WTC11 (cell line): ENCODE measurements around the gene NLRC5. TPM values are rescaled to one million over a fixed set of nuclear protein-coding genes. Genes with fewer than 3 reads are reported as not detected.

Experiments
- ATAC-seq: fragments of 200-7000 bp; cut with Tn5 transposase; 2 replicates; pipeline ENCODE4 v1.10.0; 2021; ENCODE audit warnings: mild to moderate bottlenecking, moderate library complexity
- CTCF ChIA-PET: fragments of 300-600 bp; sonication (Branson Sonifier 250); formaldehyde crosslinking; loops from one replicate; lab custom pipeline; 2021; ENCODE audit warnings: antibody characterized with exemption; lab: Charles Lee
- POLR2A ChIA-PET: fragments of 350-600 bp; sonication (Branson Sonifier 250); formaldehyde crosslinking; loops from one replicate; lab custom pipeline; 2021; ENCODE audit warnings: antibody characterized with exemption; lab: Charles Lee
- DNase-seq: peaks from one replicate; pipeline ENCODE4 v3.0.0; 2021; ENCODE audit warnings: low spot score
- H3K27ac Mint-ChIP-seq: 2 replicates; pipeline ENCODE4 v1.8.0; 2021; ENCODE audit warnings: mixed read lengths
- H3K27me3 Mint-ChIP-seq: 2 replicates; pipeline ENCODE4 v1.8.0; 2021; ENCODE audit warnings: low read depth, mild to moderate bottlenecking, moderate library complexity, mixed read lengths
- H3K36me3 Mint-ChIP-seq: 2 replicates; pipeline ENCODE4 v1.8.0; 2021; ENCODE audit warnings: mixed read lengths
- H3K4me1 Mint-ChIP-seq: 2 replicates; pipeline ENCODE4 v1.8.0; 2022; ENCODE audit warnings: mixed read lengths
- H3K4me3 Mint-ChIP-seq: 2 replicates; pipeline ENCODE4 v1.8.0; 2021; ENCODE audit warnings: mild to moderate bottlenecking, moderate library complexity, mixed read lengths
- H3K9me3 Mint-ChIP-seq: 2 replicates; pipeline ENCODE4 v1.8.0; 2021; ENCODE audit warnings: mixed read lengths
- CDX4 ChIP-seq: fragments of 250-450 bp; sonication (Bioruptor Pico); IDR thresholded peaks from 2 replicates; pipeline ENCODE4 v1.9.0; 2021; ENCODE audit warnings: moderate library complexity, mild to moderate bottlenecking, inconsistent platforms, borderline replicate concordance
- FOXK1 ChIP-seq: sonication (generic); formaldehyde crosslinking; IDR thresholded peaks from 2 replicates; pipeline ENCODE4 v1.8.0; 2022; ENCODE audit warnings: mild to moderate bottlenecking, moderate library complexity, missing genetic modification reagents
- GTF2I ChIP-seq: fragments of 250-450 bp; sonication (Bioruptor Pico); conservative IDR thresholded peaks from 2 replicates; pipeline ENCODE4 v1.4.0; 2021; ENCODE audit warnings: mild to moderate bottlenecking
- IRF2 ChIP-seq: sonication (generic); formaldehyde crosslinking; IDR thresholded peaks from 2 replicates; pipeline ENCODE4 v1.8.0; 2022; ENCODE audit warnings: low read depth, missing genetic modification reagents, borderline replicate concordance
- MAX ChIP-seq: sonication (generic); formaldehyde crosslinking; IDR thresholded peaks from 2 replicates; pipeline ENCODE4 v1.8.0; 2022; ENCODE audit warnings: mild to moderate bottlenecking, missing genetic modification reagents
- NFYB ChIP-seq: sonication (generic); formaldehyde crosslinking; conservative IDR thresholded peaks from 2 replicates; pipeline ENCODE4 v1.8.0; 2022; ENCODE audit warnings: low read depth, missing genetic modification reagents
- NR2C2 ChIP-seq: sonication (generic); formaldehyde crosslinking; IDR thresholded peaks from 2 replicates; pipeline ENCODE4 v1.8.0; 2022; ENCODE audit warnings: mild to moderate bottlenecking, missing genetic modification reagents
- NR3C1 ChIP-seq: sonication (generic); formaldehyde crosslinking; conservative IDR thresholded peaks from 2 replicates; pipeline ENCODE4 v1.8.1; 2023; ENCODE audit warnings: low read depth, mild to moderate bottlenecking, missing genetic modification reagents
- OVOL2 ChIP-seq: fragments of 250-450 bp; sonication (Bioruptor Pico); IDR thresholded peaks from 2 replicates; pipeline ENCODE4 v1.9.0; 2021; ENCODE audit warnings: mild to moderate bottlenecking, borderline replicate concordance
- SMAD3 ChIP-seq: sonication (generic); formaldehyde crosslinking; IDR thresholded peaks from 2 replicates; pipeline ENCODE4 v1.8.0; 2022; ENCODE audit warnings: missing genetic modification reagents, mild to moderate bottlenecking, borderline replicate concordance
- TCF7 ChIP-seq: sonication (generic); formaldehyde crosslinking; IDR thresholded peaks from 2 replicates; pipeline ENCODE4 v1.8.0; 2022; ENCODE audit warnings: mild to moderate bottlenecking, low read depth, missing genetic modification reagents, moderate library complexity
- TEAD4 ChIP-seq: sonication (generic); formaldehyde crosslinking; IDR thresholded peaks from 2 replicates; pipeline ENCODE4 v1.8.0; 2022; ENCODE audit warnings: mild to moderate bottlenecking, missing genetic modification reagents
- ZNF219 ChIP-seq: sonication (generic); formaldehyde crosslinking; IDR thresholded peaks from 2 replicates; pipeline ENCODE4 v1.8.0; 2023; ENCODE audit warnings: missing genetic modification reagents, mild to moderate bottlenecking, borderline replicate concordance
- ZNF263 ChIP-seq: sonication (generic); formaldehyde crosslinking; IDR thresholded peaks from 2 replicates; pipeline ENCODE4 v1.8.1; 2022; ENCODE audit warnings: low read depth, mild to moderate bottlenecking, moderate library complexity, missing genetic modification reagents
- ZNF425 ChIP-seq: fragments of 250-450 bp; sonication (Bioruptor Pico); conservative IDR thresholded peaks from 2 replicates; pipeline ENCODE4 v1.9.0; 2021; ENCODE audit warnings: mild to moderate bottlenecking
- ZNF671 ChIP-seq: fragments of 250-450 bp; sonication (Bioruptor Pico); IDR thresholded peaks from 2 replicates; pipeline ENCODE4 v1.8.0; 2021; ENCODE audit warnings: mild to moderate bottlenecking
- total RNA-seq: library from RNA; stranded (reverse); gene quantifications from 3 replicates; pipeline ENCODE4 v1.2.3, GENCODE V29; 2021
- TF ChIP-seq, protein P1 (sequence below): sonication (generic); formaldehyde crosslinking; conservative IDR thresholded peaks from 2 replicates; pipeline ENCODE4 v1.8.1; 2022; ENCODE audit warnings: mild to moderate bottlenecking, missing genetic modification reagents
- TF ChIP-seq, protein P2 (sequence below): fragments of 250-450 bp; sonication (Bioruptor Pico); IDR thresholded peaks from 2 replicates; pipeline ENCODE4 v1.8.0; 2021; ENCODE audit warnings: mild to moderate bottlenecking
- TF ChIP-seq, protein P3 (sequence below): fragments of 250-450 bp; sonication (Bioruptor Pico); IDR thresholded peaks from 2 replicates; pipeline ENCODE4 v1.9.0; 2021; ENCODE audit warnings: mild to moderate bottlenecking
- TF ChIP-seq, protein P4 (sequence below): sonication (generic); formaldehyde crosslinking; IDR thresholded peaks from 2 replicates; pipeline ENCODE4 v1.8.0; 2023; ENCODE audit warnings: missing genetic modification reagents
- TF ChIP-seq, protein P5 (sequence below): sonication (generic); formaldehyde crosslinking; IDR thresholded peaks from 2 replicates; pipeline ENCODE4 v1.8.0; 2022; ENCODE audit warnings: mild to moderate bottlenecking, missing genetic modification reagents
- TF ChIP-seq, protein P6 (sequence below): sonication (generic); formaldehyde crosslinking; IDR thresholded peaks from 2 replicates; pipeline ENCODE4 v1.8.1; 2022; ENCODE audit warnings: mild to moderate bottlenecking, missing genetic modification reagents, moderate library complexity, borderline replicate concordance

The NLRC5 gene
- total RNA-seq, 1 experiment from 2014 or later = 2.8 TPM

GRCh38 chr16:57001026-57001679 lies 11.8 kb downstream of the NLRC5 start (continued):
- TF ChIP-seq ZNF425 (CRISPR knock-in tag) (no peak), TEAD4 (CRISPR knock-in tag) (no peak), CDX4 (no peak), NFYB (CRISPR knock-in tag) (no peak), OVOL2 (no peak), IRF2 (CRISPR knock-in tag) (no peak), FOXK1 (CRISPR knock-in tag) (no peak), TCF7 (no peak)
- TF ChIP-seq, protein P1, sequence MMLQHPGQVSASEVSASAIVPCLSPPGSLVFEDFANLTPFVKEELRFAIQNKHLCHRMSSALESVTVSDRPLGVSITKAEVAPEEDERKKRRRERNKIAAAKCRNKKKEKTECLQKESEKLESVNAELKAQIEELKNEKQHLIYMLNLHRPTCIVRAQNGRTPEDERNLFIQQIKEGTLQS (CRISPR knock-in tag) = no peak
- TF ChIP-seq, all 79 proteins: peak for 0

DNA sequence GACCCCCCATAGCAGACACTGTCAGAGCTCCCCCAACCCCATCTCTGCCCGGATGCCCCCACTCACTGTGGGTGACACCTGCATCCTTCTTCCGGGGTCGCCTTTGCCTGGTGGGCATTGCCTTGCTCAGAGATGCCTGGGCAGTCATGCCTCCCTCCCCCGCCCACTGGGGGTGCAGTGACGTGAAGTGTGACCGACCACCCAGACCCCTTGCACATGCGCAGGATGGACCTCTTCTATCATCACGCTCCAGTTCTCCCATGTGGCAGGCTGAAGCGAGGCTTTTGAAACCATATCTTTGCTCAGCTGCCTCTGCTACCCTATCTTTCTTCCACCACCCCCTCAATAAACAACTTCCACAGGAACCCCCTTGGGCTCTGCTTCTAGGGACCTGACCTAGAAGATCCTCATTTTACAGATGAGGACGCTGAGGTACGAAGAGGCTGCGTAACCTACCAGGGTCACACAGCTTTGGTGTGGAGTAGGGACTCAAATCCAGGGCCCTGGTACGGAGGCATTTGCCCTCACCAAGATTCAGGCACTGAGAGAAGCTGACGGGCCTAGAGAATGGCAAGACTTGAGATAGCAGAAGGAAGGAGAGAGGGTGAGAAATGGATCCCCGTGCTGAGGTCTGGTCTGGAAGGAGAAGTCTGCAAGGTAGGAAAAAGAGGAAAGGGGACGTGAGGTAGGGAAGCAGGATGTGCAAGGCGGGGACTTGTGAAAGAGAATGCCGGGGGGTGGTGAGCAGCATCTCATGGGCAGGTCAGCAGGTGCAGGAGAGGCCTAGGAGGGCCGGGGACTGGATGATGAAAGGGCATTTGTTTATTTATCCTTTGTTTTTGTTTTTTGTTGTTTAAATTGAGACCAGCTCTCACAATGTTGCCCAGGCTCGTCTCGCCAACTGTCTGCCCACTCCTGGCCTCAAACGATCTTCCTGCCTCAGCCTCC lies 14.4 kb downstream of the NLRC5 start:
- ATAC-seq = peak; percentile 44
- Mint-ChIP-seq H3K4me1 (peaks cover 14% of the 10 kb centered on the region), H3K9me3 (peaks cover 5% of the 10 kb centered on the region; the same call in 1 of the 2 replicates), H3K27me3 (no peaks in the 10 kb centered on the region), H3K36me3 (no peaks in the 10 kb centered on the region), H3K4me3 (no peak overlapping the region), H3K27ac (no peak overlapping the region)
- no peak for DNase-seq
- no peak for TF ChIP-seq NR2C2 (CRISPR knock-in tag)
- no peak for TF ChIP-seq ZNF263 (CRISPR knock-in tag)
- no peak for TF ChIP-seq NR3C1 (CRISPR knock-in tag)
- TF ChIP-seq GTF2I (CRISPR knock-in tag) = no peak
- TF ChIP-seq, protein P1 (CRISPR knock-in tag) = no peak
- TF ChIP-seq, protein P2, sequence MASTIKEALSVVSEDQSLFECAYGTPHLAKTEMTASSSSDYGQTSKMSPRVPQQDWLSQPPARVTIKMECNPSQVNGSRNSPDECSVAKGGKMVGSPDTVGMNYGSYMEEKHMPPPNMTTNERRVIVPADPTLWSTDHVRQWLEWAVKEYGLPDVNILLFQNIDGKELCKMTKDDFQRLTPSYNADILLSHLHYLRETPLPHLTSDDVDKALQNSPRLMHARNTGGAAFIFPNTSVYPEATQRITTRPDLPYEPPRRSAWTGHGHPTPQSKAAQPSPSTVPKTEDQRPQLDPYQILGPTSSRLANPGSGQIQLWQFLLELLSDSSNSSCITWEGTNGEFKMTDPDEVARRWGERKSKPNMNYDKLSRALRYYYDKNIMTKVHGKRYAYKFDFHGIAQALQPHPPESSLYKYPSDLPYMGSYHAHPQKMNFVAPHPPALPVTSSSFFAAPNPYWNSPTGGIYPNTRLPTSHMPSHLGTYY (CRISPR knock-in tag) = no peak
- no peak for TF ChIP-seq ZNF219 (CRISPR knock-in tag)
- TF ChIP-seq MAX = no peak
- TF ChIP-seq, protein P3, sequence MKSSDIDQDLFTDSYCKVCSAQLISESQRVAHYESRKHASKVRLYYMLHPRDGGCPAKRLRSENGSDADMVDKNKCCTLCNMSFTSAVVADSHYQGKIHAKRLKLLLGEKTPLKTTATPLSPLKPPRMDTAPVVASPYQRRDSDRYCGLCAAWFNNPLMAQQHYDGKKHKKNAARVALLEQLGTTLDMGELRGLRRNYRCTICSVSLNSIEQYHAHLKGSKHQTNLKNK (CRISPR knock-in tag) = no peak
- TF ChIP-seq, protein P4, sequence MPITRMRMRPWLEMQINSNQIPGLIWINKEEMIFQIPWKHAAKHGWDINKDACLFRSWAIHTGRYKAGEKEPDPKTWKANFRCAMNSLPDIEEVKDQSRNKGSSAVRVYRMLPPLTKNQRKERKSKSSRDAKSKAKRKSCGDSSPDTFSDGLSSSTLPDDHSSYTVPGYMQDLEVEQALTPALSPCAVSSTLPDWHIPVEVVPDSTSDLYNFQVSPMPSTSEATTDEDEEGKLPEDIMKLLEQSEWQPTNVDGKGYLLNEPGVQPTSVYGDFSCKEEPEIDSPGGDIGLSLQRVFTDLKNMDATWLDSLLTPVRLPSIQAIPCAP (CRISPR knock-in tag) = no peak
- no peak for TF ChIP-seq NFYB (CRISPR knock-in tag)
- TF ChIP-seq, protein P5, sequence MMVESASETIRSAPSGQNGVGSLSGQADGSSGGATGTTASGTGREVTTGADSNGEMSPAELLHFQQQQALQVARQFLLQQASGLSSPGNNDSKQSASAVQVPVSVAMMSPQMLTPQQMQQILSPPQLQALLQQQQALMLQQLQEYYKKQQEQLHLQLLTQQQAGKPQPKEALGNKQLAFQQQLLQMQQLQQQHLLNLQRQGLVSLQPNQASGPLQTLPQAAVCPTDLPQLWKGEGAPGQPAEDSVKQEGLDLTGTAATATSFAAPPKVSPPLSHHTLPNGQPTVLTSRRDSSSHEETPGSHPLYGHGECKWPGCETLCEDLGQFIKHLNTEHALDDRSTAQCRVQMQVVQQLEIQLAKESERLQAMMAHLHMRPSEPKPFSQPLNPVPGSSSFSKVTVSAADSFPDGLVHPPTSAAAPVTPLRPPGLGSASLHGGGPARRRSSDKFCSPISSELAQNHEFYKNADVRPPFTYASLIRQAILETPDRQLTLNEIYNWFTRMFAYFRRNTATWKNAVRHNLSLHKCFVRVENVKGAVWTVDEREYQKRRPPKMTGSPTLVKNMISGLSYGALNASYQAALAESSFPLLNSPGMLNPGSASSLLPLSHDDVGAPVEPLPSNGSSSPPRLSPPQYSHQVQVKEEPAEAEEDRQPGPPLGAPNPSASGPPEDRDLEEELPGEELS (CRISPR knock-in tag) = no peak
- TF ChIP-seq ZNF671 (CRISPR knock-in tag) = no peak
- TF ChIP-seq, protein P6, sequence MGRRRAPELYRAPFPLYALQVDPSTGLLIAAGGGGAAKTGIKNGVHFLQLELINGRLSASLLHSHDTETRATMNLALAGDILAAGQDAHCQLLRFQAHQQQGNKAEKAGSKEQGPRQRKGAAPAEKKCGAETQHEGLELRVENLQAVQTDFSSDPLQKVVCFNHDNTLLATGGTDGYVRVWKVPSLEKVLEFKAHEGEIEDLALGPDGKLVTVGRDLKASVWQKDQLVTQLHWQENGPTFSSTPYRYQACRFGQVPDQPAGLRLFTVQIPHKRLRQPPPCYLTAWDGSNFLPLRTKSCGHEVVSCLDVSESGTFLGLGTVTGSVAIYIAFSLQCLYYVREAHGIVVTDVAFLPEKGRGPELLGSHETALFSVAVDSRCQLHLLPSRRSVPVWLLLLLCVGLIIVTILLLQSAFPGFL = no peak
- no peak for TF ChIP-seq SMAD3 (CRISPR knock-in tag)
- TF ChIP-seq, all 79 proteins: peak for 0
- POLR2A ChIA-PET = interaction anchor here (1.4 kb wide), 1 partner anchor 21 kb away, joined by 3 read pairs; no protein-coding TSS in a partner anchor
- CTCF ChIA-PET = interaction anchor here (0.8 kb wide), 1 partner anchor 42 kb away, joined by 5 read pairs; no protein-coding TSS in a partner anchor
